K562 (cell line): ENCODE results near the gene NFYC.

Experiments used
- ARID1B ChIP-seq: fragments of 450-650 bp; IDR thresholded peaks from 2 replicates; pipeline ENCODE4 v1.6.1; 2016; ENCODE audit warnings: antibody characterized with exemption, mild to moderate bottlenecking, inconsistent platforms
- CBFB ChIP-seq: sonication (generic); formaldehyde crosslinking; IDR thresholded peaks from 2 replicates; pipeline ENCODE4 v1.4.0; 2020; ENCODE audit warnings: mild to moderate bottlenecking, missing genetic modification reagents
- CHD2 ChIP-seq: IDR thresholded peaks from 2 replicates; pipeline ENCODE4 v1.6.1; 2011; ENCODE audit warnings: low read depth, low read length
- CTCF ChIP-seq, 3 experiments: IDR thresholded peaks in 2 of 3; conservative IDR thresholded peaks in 1 of 3; 2 replicates each; pipeline ENCODE4 v1.5.1; 2011 to 2012; ENCODE audit warnings: low read length in 3 of 3, mild to moderate bottlenecking in 3 of 3, control low read depth in 2 of 3, improper control_type of control experiment in 1 of 3, inconsistent platforms in 1 of 3, low read depth in 1 of 3, mixed read lengths in 1 of 3, moderate library complexity in 1 of 3; ENCODE audit not compliant: insufficient read depth in 2 of 3
- EP300 ChIP-seq: IDR thresholded peaks from 2 replicates; pipeline ENCODE4 v1.6.1; 2012; ENCODE audit warnings: low read length, improper control_type of control experiment
- HINFP ChIP-seq: fragments of 450-650 bp; conservative IDR thresholded peaks from 2 replicates; pipeline ENCODE4 v1.6.1; 2016; ENCODE audit warnings: missing genetic modification characterization, low read depth, mild to moderate bottlenecking, control low read depth, missing compliant biosample characterization
- PCBP2 ChIP-seq: fragments of 200-400 bp; formaldehyde crosslinking; IDR thresholded peaks from 2 replicates; pipeline ENCODE4 v1.6.1; 2018; ENCODE audit warnings: low read length, low read depth, mild to moderate bottlenecking, moderate library complexity; ENCODE audit not compliant: poor library complexity, severe bottlenecking
- REST ChIP-seq, 2 experiments: fragments of 450-650 bp; formaldehyde crosslinking in 1 of 2; IDR thresholded peaks; 2 replicates each; pipeline versions ENCODE4 v1.4.0 to v1.6.1; 2014 to 2020; ENCODE audit warnings: mild to moderate bottlenecking in 2 of 2, borderline replicate concordance in 1 of 2, low read depth in 1 of 2
- STAT5A ChIP-seq: IDR thresholded peaks from 2 replicates; pipeline ENCODE4 v1.6.1; 2012; ENCODE audit warnings: low read length, inconsistent platforms, borderline replicate concordance
- STAT6 ChIP-seq: sonication (generic); formaldehyde crosslinking; IDR thresholded peaks from 2 replicates; pipeline ENCODE4 v1.8.1; 2023; ENCODE audit warnings: mild to moderate bottlenecking, missing genetic modification reagents
- VEZF1 ChIP-seq: fragments of 200-800 bp; sonication (Bioruptor generic); IDR thresholded peaks from 2 replicates; pipeline ENCODE4 v1.6.1; 2017; ENCODE audit warnings: missing genetic modification characterization, missing compliant biosample characterization
- ZNF146 ChIP-seq: IDR thresholded peaks from one replicate; pipeline ENCODE4 v1.6.1; 2018; ENCODE audit warnings: missing compliant biosample characterization; ENCODE audit not compliant: unreplicated experiment

DNA sequence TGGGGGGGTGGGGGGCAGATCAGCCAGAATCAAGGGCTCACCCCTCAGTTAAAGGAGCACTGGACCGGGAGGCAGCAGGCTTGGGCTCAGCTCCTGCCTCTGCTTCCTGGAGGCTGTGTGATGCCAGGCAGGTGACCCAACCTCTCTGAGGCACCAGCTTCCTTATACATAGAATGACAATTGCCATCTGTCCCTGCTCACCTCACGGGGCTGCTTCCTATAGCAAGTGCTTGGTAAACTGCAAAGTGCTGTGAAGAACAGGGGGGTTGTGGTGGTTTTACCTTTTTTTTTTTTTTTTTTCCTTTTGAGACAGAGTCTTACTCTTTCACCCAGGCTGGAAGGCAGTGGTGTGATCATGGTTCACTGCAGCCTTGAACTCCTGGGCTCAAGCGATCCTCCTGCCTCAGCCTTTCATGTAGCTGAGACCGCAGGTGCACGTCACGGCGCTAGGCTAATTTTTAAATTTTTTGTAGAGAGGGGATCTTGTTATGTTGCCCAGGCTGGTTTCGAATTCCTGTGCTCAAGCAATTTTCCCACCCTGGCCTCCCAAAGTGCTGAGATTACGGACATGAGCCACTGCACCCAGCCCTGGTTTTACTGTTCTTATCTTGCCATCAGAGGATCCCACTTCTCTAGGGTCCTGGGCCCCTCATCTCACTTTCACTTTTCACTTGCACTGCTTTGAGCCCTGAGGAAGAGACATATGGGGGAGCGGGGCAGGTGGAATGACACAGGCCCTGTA lies 103.6 kb downstream of the NFYC start:
- TF ChIP-seq HINFP (tag) = no peak
- TF ChIP-seq REST (IDR thresholded peaks at IDR 0.05; ENCODE audit: borderline replicate concordance) = no peak
- no peak for TF ChIP-seq REST (CRISPR knock-in tag; IDR thresholded peaks at IDR 0.05; ENCODE audit: low read depth)
- TF ChIP-seq CHD2 = no peak
- TF ChIP-seq STAT6 (CRISPR knock-in tag) = no peak
- TF ChIP-seq CTCF (IDR thresholded peaks at IDR 0.05 in 2 of 3, conservative IDR thresholded peaks at IDR 0.05 in 1 of 3; ENCODE audit: insufficient read depth in 2 of 3, low read depth in 1 of 3, low read length in 3 of 3) = no peak
- no peak for TF ChIP-seq VEZF1
- no peak for TF ChIP-seq EP300
- TF ChIP-seq ZNF146 (CRISPR knock-in tag) = no peak
- TF ChIP-seq CBFB (CRISPR knock-in tag) = no peak
- no peak for TF ChIP-seq PCBP2
- no peak for TF ChIP-seq STAT5A
- no peak for TF ChIP-seq ARID1B
